ENCODE results near the gene MDP1. TPM values are rescaled to one million over a fixed set of nuclear protein-coding genes. Genes with fewer than 3 reads are reported as not detected.

Gene MDP1
- total RNA-seq, 1 donor from 2014 or later, result 13.1 TPM

DNA sequence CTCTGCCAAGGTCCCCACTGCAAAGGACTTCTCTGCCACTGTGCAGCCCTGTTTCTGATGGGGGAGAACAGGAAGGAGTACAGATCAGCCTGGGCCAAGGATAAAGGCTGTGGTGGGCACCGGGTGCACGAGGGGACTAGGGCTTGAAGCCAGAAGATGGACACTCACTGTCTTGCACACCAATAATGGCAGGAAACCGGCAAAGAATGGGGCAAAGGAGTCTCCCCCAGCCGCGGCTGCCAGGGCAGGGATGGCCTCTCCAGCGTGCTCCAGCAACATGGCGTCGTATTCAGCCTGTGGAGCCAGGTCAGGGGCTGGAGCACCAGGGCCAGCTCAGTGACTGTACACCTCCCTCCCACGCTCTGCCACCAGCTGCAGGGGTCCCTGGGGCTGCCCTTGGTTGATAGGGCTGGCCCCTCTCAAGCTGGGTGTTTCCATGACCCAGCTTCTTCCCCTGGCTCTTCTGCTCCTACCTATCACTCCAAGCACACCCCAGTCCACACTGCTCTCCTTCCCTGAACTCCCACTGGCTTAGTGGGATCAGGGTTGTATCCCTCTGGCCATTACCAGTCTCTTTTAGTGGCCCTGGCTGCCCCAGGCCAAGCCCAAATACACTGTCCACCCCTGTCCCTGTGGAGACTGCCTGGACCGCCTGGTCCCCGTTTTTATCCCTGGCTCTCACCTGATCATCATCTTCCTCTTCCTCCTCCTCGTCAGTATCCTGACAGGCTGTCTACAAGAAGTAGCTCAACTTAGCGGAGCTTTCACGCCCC, 33.6 kb downstream of the MDP1 start:
- DNase-seq (ENCODE audit: low read depth, low spot score), result no peak

DNA sequence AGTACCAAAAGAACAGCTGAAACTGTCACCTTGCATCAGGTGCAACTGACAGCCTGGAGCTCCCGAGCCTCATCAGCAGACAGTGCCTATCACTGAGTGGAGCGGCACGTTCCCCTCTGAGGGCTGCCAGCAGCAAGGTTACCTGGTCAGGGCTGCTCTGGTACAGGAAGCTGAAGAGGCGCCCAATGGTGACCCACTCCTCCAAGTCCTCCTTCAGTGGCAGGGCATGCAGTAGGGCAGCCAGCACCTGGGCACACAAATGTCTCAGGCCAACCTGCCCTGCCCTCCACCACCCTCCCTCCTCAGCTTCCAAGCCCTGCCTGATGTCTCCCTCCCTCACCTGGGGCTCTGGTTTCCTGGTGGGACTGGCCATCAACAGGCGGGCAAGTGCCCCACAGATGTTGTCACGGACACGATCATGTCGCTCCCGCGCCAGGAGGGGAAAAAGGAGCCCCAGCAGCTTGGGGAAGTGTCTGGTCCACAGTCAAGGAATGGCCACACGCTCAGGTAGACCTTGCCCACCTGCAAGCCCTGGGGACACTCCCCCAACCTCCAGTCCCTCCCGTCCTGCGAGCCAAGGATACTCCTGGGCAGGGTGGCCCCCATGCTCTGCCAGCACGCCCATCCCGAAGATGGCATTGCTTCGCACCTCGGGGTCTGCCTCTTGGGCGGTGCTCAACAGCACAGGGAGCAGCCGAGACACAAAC, 34.3 kb downstream of the MDP1 start:
- no peak for DNase-seq (ENCODE audit: low read depth, low spot score)

DNA sequence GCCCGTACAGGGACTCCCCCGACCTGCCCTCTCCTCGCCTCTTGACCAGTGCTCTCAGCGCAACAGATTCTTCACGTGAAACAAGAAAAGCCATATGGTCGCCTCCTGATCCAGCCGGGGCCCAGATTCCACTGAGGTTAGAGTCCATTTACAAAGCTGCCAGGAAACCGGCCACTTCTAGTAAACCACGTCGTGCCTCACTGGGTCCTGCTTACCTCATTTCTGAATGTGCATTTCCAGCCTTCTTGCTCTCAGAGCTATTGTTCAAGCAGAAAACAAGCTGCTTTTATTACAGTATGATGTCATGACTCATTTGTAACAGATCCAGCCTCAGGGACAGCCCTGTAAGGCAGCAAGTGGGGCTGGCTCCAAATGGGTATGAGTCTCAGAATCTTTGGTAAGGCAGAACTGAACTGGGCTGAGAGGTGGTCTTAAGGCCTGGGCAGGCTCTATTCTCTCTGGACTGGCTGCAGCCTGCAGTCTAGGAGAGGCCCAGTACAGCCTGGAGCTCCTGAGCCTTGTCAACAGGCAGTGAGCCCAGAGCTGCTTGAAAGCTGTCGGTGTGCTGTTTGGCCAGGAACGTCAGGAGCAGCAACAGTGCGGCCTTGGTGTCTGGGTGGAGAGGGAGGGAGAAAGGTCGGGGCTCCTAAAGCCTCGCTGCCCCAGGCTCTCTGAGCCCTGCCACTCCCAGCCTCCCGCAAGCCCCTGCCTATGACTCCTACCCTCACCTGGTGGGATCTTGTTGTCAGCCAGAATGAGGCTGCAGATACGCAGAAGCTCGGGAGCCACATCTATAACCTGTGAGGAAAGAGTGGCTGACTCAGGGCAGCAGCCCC, 35.7 kb downstream of the MDP1 start:
- DNase-seq (ENCODE audit: low read depth, low spot score), result peak; percentile 29

DNA sequence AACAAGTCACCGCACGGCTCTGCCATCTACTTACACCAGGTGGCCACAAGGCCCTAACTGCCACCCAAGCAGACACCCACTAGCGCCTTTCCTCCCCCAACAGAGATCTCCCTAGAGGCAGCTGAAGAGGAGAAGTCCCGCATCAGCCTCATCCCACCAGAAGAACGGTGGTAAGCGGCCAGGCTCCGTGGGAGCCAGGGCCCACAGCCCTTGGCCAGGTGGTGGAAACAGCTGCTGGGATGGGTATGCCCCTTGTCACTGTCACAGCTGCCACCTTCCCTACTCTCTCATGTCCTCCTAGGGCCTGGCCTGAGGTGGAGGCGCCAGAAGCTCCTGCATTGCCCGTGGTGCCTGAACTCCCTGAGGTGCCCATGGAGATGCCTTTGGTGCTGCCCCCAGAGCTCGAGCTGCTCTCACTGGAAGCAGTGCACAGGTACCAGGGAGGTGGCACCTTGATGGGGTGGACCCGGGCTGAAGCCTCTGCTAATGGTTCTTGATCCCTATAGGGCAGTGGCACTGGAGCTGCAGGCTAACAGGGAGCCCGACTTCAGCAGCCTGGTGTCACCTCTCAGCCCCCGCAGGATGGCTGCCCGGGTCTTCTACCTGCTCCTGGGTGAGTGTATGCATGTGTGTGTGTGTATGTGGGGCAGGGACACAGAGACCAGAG, 36.4 kb downstream of the MDP1 start:
- DNase-seq (ENCODE audit: low read depth, low spot score), result no peak

DNA sequence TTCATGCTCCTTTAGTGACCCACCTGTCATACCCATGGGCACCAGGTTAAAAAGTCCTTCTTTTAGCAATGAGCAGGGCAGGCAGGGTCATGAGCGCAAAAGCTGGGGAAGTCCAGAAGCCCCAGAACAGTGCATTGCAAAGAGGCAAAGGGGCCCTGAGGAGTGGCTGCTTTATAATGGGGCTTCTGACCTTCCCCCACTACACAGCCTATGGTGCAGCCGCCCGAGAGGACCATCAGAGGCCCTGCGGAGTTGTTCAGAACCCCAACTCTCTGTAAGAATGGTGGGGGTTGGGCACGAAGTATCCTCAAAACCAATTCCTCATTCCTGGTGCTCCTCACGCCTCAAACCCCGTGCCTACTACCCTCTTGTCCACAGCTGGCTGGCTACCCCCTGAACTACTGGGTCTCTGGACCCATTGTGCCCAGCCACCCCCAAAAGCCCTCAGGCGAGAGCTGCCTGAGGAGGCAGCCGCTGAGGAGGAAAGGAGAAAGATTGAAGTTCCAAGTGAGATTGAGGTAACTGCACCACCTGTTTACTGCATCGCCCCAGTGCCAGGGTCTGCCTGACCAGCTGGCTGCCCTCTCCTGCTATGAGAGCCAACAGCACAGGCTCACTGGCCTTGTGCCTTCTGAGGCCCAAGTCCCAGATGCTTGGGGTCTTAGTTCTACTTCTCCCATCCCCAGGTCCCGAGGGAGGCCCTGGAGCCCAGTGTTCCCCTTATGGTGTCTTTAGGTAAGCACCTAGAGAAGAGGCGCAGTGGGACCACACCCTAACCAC, 37.3 kb downstream of the MDP1 start:
- no peak for DNase-seq (ENCODE audit: low read depth, low spot score)

DNA sequence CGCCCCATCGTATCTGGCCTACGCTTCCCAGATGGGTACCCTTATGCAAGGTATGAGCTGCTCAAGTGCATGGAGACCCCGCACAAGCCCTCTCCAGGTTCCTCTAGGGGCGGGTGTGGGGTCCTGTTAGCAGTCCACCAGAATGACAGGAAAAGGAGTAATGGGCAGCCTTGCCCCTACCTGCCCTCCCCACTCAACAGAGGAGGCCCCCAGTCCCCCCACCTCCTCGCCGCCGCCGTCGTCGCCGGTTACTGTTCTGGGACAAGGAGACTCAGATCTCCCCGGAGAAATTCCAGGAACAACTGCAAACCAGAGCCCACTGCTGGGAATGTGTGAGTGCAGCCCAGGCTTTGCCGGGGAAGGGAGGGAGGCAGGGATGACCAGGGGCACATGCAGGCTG, 38.0 kb downstream of the MDP1 start:
- DNase-seq (ENCODE audit: low read depth, low spot score), result no peak

DNA sequence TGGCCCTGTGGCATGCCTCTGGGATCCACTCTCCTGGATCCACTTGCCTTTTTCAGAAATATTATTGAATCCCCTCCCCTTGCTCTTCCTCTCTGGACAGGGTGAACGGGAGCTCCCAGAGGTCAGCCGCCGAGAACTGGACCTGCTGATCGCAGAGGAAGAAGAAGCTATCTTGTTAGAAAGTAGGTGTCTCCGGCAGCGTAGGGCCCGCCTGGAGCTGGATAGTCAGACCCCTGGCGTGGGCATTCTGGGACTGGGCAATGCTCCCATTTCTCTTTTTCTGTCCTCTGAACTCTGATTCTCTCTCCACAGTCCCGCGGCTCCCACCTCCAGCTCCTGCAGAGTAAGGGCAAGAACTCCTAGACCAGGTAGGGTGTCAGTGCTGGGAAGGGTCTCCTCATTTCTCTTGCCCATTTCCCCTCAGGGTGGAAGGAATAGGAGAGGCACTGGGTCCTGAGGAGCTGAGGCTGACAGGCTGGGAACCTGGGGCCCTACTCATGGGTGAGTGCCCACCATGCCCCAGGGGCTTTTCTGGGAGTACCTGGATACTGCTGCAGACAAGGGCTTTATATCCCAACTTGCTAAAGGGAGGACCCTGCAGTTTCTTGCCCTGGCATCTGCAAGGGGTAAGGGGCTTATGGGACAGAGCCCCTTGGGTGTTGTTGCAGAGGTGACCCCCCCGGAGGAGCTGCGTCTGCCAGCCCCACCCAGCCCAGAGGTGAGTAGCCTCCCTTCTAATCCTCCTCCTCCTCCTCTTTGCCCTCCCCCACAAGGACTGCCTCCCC, 38.6 kb downstream of the MDP1 start:
- no peak for DNase-seq (ENCODE audit: low read depth, low spot score)

DNA sequence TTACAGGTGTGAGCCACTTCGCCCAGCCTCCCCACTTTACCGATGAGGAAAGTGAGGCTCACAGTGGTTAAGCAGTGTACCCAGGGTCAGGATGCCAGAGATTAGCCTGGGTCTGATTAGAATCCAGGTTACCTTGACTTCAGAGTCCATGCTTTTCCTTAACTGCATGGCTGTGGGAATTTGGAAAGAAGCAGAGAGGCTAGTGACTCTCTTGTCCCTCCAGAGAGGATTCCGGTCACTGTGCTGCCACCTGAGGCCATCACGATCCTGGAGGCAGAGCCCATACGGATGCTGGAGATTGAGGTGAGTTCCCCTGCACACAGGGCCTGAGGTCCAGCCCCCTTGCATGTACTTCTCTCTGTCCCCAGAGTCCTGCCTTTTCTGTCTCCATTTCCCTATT, 39.3 kb downstream of the MDP1 start:
- DNase-seq (ENCODE audit: low read depth, low spot score), result no peak

DNA sequence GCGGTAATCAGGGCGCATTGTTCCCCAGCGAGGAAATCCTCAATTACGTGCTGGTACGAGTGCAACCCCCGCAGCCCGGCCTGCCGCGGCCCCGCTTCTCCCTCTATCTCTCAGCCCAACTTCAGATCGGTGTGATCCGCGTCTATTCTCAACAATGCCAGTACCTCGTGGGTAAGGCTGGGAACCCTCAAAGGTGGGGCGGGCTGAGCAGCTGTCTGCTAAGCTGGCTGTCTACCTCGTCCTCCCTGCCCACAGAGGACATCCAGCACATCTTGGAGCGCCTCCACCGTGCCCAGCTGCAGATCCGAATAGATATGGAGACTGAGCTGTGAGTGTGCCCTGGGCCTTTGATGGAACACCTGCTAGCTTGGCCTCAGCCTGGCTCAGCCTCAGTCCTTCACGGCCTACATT, 43.0 kb downstream of the MDP1 start:
- DNase-seq (ENCODE audit: low read depth, low spot score), result no peak

DNA sequence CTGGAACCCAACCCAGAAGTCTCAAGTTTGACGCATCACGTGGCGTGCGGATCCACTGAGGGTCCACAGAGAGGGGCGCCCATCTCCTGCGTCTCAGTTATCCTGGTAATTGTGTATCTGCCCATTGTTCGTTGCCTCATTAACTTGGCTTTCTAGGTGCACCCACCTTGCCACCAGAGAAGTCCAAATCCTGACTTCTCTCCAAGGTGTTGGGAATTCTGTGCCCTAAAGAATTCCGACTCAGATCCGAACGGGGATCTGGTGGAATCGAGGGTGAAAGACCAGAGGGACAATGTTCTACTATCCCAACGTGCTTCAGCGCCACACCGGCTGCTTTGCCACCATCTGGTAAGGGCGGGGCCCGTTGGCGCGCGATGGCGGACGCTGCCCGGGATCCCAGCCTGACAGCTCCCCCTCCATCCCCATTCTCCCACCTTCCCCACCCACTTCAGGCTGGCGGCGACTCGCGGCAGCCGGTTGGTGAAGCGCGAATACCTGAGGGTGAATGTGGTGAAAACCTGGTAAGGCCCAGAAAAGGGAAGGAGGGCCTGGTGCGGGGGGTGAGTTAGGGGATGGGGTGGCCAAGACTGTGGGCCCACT, 43.5 kb downstream of the MDP1 start:
- DNase-seq (ENCODE audit: low read depth, low spot score), result no peak

DNA sequence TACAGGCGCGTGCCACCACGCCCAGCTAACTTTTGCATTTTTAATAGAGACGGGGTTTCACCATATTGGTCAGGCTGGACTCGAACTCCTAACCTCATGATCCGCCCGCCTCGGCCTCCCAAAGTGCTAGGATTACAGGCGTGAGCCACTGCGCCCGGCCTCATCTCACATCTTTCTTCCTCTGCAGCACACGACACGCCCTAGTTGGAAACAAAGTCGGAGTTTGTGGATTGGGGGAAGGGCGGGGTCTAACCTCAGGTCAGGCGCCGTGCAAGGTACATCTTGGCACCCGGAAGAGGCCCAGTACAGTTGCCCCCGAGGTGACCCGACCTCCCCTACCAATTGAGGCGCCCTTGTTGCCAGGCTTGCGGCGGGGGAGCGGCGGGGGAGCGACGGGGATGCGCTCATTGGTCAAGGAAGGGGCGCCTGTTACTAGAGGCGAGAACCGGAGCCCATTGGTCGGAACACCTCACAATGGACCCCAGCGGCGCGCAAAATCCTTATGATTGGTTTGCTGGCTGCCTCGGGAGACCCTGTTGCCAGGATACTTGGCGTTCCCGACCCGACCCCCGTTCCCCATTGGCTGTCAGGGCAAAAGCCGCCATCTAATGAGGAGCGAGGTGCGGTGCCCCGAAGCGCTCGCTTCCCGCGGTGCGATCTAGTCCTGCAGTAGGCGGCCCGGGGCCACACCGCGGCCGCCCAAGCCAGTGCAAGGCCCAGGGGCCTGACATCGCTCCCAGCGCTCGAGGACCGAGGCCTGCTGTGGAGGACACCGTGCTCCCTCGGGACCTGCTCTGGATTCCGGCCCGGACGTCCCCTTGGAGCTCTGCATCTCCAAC, 44.2 kb downstream of the MDP1 start, which contains the start of gene REC8:
Gene REC8, plus strand, starts transcription at position 659 of the 839 bp plus-strand sequence. CDS start 473 bp downstream, outside the sequence.
- no peak for DNase-seq (ENCODE audit: low read depth, low spot score)

DNA sequence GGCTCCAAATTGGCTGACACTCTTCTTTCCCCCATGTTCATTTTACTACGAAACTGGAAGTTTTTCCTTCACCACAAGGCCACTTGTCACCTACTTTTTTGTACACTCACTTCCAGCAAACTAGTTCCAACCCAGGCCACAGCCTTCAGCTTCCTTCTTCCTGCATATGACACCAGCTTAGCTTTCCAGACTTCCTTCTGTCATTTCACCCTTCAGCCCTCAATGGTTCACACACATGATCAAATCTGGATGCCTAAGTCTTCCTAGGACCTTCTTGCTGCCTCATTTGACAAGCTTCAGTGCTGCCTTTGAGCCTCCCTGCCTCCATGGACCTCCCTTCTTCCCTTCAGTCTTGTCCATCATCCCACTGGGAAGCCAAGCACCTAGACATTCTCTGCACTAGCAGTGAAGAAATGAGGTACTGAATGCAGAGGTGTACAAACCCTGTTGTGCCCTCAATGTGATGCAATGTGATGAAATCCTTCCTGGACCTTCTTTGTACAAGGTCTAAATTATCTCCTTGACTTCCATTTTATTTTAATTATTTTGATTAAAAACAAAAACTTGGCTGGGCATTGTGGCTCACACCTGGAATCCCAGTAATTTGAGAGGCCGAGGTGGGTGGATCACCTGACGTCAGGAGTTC, 48.3 kb downstream of the MDP1 start:
- no peak for DNase-seq (ENCODE audit: low read depth, low spot score)

DNA sequence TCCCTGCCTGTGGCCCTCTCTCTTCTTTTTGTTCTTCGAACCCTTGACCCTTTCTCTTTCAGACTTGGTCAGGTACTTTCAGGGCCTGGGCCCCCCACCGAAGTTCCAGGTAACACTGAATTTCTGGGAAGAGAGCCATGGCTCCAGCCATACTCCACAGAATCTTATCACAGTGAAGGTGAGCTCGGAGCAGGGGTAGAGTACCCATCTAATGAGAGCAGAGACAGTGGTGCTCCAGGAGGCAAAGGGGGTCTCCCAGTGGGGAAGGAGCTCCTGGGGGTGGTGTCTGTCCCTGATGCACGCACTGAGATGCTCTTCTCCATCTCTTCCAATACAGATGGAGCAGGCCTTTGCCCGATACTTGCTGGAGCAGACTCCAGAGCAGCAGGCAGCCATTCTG, 50.1 kb downstream of the MDP1 start:
- DNase-seq (ENCODE audit: low read depth, low spot score), result no peak

DNA sequence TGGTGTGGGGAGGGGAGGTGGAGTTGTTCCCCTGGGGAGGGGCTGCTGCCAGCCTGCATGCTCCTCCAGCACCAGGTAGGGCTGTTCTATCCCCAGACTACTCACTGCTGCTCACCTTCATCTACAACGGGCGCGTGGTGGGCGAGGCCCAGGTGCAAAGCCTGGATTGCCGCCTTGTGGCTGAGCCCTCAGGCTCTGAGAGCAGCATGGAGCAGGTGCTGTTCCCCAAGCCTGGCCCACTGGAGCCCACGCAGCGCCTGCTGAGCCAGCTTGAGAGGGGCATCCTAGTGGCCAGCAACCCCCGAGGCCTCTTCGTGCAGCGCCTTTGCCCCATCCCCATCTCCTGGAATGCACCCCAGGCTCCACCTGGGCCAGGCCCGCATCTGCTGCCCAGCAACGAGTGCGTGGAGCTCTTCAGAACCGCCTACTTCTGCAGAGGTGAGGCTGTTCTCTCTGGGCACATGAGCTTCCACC, 51.3 kb downstream of the MDP1 start:
- DNase-seq (ENCODE audit: low read depth, low spot score), result no peak
